HG02571 (cell line): ENCODE results near the gene GPR142.

Source experiments
- ATAC-seq: cut with Tn5 transposase; IDR thresholded peaks from one replicate; pipeline ENCODE4 v1.9.1; 2021; ENCODE audit warnings: mild to moderate bottlenecking, moderate library complexity; ENCODE audit not compliant: unreplicated experiment

Gene GPR142

DNA sequence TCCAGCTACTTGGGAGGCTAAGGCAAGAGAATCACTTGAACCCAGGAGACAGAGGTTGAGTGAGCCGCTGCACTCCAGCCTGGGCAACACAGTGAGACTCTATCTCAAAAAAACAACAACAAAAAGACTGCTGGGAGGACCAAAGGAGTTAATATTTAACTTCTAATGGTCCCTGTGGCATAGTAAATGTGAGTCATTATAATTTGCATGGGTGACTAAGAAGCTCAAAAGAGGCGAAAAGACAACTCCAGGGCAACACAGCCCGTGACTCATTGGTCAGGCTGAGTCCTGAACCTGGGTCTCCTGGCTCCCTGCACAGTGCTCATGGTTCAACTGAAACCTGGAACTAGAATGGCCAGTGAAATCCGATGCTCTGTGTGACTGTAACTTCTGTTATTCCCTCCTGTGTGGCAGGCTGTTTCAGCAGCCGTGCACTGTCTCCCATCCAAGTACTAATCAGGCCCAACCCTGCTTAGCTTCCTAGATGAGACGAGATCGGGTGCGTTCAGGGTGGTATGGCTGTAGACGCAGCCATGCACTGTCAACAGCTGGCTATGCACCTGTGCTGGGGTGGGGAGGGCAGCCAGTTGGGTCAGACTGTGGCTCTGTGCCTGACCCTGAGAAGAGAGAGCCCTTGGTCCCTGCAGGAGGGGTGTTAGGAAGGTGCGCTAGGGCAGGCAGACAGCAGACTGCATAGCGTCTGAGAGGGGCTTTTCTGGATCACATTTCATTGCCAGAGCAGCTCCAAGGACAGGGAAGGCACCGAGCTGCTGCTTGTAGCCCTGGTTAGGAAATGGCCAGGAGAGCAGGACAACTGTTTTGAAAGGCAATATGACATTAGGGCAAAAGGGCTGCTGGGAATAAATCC, 50.1 kb downstream of the GPR142 start:
- ATAC-seq = peak; percentile 82

DNA sequence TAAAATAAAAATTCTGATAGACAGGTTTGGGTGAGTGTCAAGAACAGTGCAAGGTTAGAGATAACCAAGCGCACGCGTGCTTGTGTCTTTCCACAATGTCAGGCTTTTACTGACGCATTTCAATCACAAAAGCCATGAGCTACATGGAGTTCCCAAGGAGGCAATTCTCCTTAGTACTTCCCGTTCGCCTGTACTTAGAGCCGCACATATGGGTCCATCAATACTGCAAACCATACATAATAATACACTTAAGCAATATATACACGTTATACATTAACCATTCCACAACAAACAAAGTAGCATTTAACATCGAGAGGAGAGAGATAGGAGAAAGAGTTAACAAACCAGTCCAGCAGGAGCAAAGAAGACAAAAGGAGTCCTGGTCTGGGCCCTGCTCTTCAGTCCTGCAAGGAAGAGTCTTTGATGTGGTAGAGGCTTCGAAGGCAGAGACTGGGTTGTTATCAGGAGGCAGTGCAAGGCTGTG, 52.7 kb downstream of the GPR142 start:
- ATAC-seq = no peak
